ENCODE measurements around the gene PABPN1.

GRCh38 chr14:23281247-23281646 lies 40.0 kb upstream of the PABPN1 start:
- no peak for TF ChIP-seq CTCF (IDR thresholded peaks at IDR 0.05)
- TF ChIP-seq POLR2A (IDR thresholded peaks at IDR 0.05): no peak

All from uterus (tissue), 2 donors.